Heart left ventricle (tissue), 16 donors: Measurements from ENCODE around the gene TMC2. TPM values are rescaled to one million over a fixed set of nuclear protein-coding genes. Genes with fewer than 3 reads are reported as not detected.

Experiments
- ATAC-seq, 4 donors: fragments of 200-7000 bp; cut with Tn5 transposase; one replicate each; pipeline ENCODE4 v1.9.1; 2020 to 2022; ENCODE audit warnings: moderate library complexity in 4 of 4, mild to moderate bottlenecking in 3 of 4, moderate number of reproducible peaks in 1 of 4
- DNase-seq, 5 donors: peaks; one replicate each; pipeline ENCODE4 v3.0.0-alpha.2; 2020
- H3K27ac ChIP-seq, 12 donors: fragments of 200-600 bp; sonication (generic) in 4 of 12; one replicate each; pipeline versions ENCODE4 v1.5.0 to v1.8.0; 2016 to 2022; ENCODE audit warnings: mild to moderate bottlenecking in 2 of 12
- H3K27me3 ChIP-seq, 9 donors: fragments of 200-600 bp; sonication (generic) in 2 of 9; one replicate each; pipeline versions ENCODE4 v1.5.1 to v1.8.0; 2016 to 2022; ENCODE audit warnings: mild to moderate bottlenecking in 3 of 9
- H3K36me3 ChIP-seq, 9 donors: fragments of 200-600 bp; sonication (generic) in 2 of 9; one replicate each; pipeline versions ENCODE4 v1.5.0 to v1.8.0; 2018 to 2022; ENCODE audit warnings: mild to moderate bottlenecking in 2 of 9
- H3K4me1 ChIP-seq, 12 donors: fragments of 200-600 bp; sonication (generic) in 4 of 12; one replicate each; pipeline versions ENCODE4 v1.5.0 to v1.8.0; 2016 to 2022; ENCODE audit warnings: mild to moderate bottlenecking in 3 of 12
- H3K4me3 ChIP-seq, 12 donors: fragments of 200-600 bp; sonication (generic) in 4 of 12; one replicate each; pipeline versions ENCODE4 v1.5.0 to v1.8.0; 2017 to 2022; ENCODE audit warnings: mild to moderate bottlenecking in 9 of 12, moderate library complexity in 4 of 12
- H3K9me3 ChIP-seq, 12 donors: fragments of 200-600 bp; sonication (generic) in 4 of 12; one replicate each; pipeline versions ENCODE4 v1.5.0 to v1.8.0; 2016 to 2022; ENCODE audit warnings: mild to moderate bottlenecking in 1 of 12
- POLR2A ChIP-seq, 2 donors: fragments of 450-650 bp; IDR thresholded peaks; one replicate each; pipeline ENCODE4 v1.6.1; 2017; ENCODE audit warnings: antibody characterized with exemption in 2 of 2, mild to moderate bottlenecking in 2 of 2, moderate library complexity in 2 of 2
- WGBS, 4 donors: extraction: QIAGEN DNeasy Blood & Tissue Kit in 2 of 4; methylation state at CpG; one replicate each; pipeline versions ENCODE4 v1.1.5 to v1.1.7; 2013 to 2018; 5-methylcytosine and 5-hydroxymethylcytosine counted together
- intact Hi-C, 10 donors: fragments of 100-400 bp; cut with DNase I; formaldehyde crosslinking; loops; one replicate each; pipeline versions ENCODE4 v1.11.1 to v1.14.2; 2022
- polyA plus RNA-seq, 2 donors: library from polyadenylated mRNA; stranded (reverse); fragments of 200-250 nt; gene quantifications; one replicate each; pipeline ENCODE4 v1.2.3, GENCODE V29; 2013
- total RNA-seq, 9 donors: library from RNA; depleted of rRNA in 2 of 9; stranded (reverse); fragments of >200 nt in 2 of 9; fragmentation: NEBNext Ultra II Directional in 3 of 9; extraction: Animal tissue kit (Norgen Biotek cat#: 25700) in 3 of 9; gene quantifications; one replicate each; pipeline versions ENCODE4 v1.1.0 to v1.2.4, GENCODE V29; 2016 to 2023
- TF ChIP-seq, protein P1 (sequence below), 12 donors: fragments of 200-600 bp; sonication (generic) in 4 of 12; IDR thresholded peaks; one replicate each; pipeline versions ENCODE4 v1.5.0 to v1.8.0; 2018 to 2022; ENCODE audit warnings: antibody characterized with exemption in 12 of 12, mild to moderate bottlenecking in 5 of 12
- donor health status: ischemic (EF 13 %, LVEDD 7.1; RV severe dilation, severe dysfunction).
- donor health status: healthy with polysubstance abuse.
- donor health status: DM: no; HTN: yes; CAD: no.
- donor health status: DM: no; HTN: no; CAD: no.
- donor health status: ischemic (EF 25% LVEDD 6.9; RV normal size, moderate dysfunction).
- donor health status: ischemic (EF 25% LVEDD 5.7; RV mildly dilated, moderate dysfunction).
- donor health status: healthy.
- donor health status: DM: yes; HTN: yes; CAD: no.
- donor health status: ischemic (EF 35%, LVEDD 5.7; RV mildly dilated, moderate dysfunction).
- donor health status: nonischemic (EF 11% LVEDD 7.7; RV severe dilation, severe dysfunction).
- donor health status: DM: yes; HTN: yes; CAD: no.
- donor health status: PGD.
- donor health status: ischemic (EF 29% LVEDD 5.4; RV normal size, mild dysfunction).
- donor health status: nonischemic (EF 23%, LVEDD 6.1; RV moderate dilation, normal function).

TMC2 gene
- total and polyA plus RNA-seq, 11 donors = not detected

DNA sequence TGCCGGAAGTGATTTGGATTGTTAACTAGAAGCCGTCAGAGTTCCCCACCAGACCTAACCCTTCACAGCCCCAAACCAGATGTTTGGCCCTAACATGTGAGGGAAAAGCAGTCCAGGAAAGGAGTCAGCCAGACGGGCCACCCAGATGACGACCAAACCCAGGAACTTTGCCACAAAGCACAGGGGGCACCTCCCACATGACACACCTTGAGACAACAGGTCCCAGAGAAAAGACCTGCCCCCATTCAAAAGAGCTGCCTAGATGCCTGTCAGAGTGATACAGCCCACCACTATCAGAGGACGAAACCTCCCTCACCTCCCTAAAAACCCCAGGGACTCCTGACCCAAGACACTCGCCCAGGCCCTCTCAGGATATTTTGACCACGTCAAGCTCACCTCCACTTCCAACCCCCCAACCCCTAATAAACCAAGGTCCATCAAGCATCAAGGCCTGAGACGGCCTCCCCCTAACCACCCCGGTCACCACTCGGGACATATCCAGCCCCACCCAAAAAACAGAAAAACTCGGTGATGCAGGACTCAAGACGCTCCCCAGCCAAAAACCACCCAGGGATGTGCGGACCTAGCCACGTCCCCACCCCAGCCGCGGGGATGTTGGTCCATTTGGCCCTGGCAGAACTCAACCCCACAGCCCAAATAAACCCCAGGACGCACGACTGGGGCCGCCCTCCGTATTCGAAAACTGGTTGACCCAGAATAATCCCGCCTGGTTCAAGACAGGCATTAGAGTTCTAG, 28.3 kb upstream of the TMC2 start:
- H3K27ac ChIP-seq = peak overlapping the region in 11 of 12 donors; percentile 85 to 95 (median 89)
- H3K4me3 ChIP-seq = peak overlapping the region; percentile 55 to 89 (median 76)
- H3K27me3 ChIP-seq = no peaks in the 10 kb centered on the region
- no peaks in the 10 kb centered on the region for H3K36me3 ChIP-seq
- peaks cover 0 to 18% (median 15%) of the 10 kb centered on the region in 12 donors for H3K4me1 ChIP-seq
- ATAC-seq (peak; percentile 16 to 46 (median 40)), DNase-seq (peak in 2 of 5 donors; percentile 30 to 46)
- no peak for TF ChIP-seq POLR2A (IDR thresholded peaks at IDR 0.05)
- TF ChIP-seq, protein P1, sequence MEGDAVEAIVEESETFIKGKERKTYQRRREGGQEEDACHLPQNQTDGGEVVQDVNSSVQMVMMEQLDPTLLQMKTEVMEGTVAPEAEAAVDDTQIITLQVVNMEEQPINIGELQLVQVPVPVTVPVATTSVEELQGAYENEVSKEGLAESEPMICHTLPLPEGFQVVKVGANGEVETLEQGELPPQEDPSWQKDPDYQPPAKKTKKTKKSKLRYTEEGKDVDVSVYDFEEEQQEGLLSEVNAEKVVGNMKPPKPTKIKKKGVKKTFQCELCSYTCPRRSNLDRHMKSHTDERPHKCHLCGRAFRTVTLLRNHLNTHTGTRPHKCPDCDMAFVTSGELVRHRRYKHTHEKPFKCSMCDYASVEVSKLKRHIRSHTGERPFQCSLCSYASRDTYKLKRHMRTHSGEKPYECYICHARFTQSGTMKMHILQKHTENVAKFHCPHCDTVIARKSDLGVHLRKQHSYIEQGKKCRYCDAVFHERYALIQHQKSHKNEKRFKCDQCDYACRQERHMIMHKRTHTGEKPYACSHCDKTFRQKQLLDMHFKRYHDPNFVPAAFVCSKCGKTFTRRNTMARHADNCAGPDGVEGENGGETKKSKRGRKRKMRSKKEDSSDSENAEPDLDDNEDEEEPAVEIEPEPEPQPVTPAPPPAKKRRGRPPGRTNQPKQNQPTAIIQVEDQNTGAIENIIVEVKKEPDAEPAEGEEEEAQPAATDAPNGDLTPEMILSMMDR (IDR thresholded peaks at IDR 0.05) = no peak
- WGBS, 4 donors = 7 to 21% (median 13%) methylated on average over 10 to 22 of the region's 22 CpGs
- intact Hi-C loops = loop anchor here in 4 of 10 donors (2.0 to 5.0 kb wide), 3 partner anchors 17 to 37 kb away; partner anchors contain the start of gene SNRPB (in 4 of the 4)
- H3K9me3 ChIP-seq = no peaks in the 10 kb centered on the region

DNA sequence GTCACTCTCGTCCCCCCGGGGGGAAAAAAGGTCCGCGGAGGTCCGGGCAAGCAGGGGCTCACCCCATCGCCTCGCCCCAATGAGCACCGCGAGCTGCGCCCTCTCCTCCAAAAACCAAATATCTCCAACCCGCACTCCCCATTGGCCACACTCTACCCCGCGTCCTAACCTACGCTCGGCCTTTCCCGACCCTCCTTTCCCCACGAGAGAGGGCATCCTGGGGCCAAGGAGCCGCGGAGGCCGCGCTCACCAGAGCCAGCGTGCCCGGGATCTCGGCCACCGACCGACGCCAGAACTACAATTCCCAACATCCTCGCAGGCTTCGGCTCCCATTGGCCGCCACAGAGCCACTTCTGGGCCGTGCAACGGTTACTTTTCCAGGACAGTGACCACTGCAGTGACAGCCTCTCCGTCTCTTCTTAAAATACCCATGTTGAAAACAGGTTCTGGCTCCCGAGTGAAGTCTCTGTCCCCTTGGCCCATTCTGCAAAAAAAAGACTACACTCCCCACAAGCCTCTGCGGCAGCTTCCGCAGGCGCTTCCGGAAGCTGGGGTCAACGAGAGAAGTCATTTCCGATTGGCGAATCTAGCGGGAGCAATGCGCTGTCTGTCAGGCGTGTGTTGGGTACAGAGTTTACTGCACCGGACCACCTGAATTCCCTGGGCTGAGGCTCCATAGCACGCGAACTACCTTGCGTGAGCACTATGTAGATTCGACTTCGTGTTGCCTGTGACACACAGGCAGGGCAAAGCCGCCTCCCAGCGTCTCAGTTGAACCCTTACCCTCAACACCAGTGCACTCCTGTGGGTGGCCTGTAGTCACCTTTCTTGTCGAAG, 27.5 kb upstream of the TMC2 start, which contains the start of gene ZNF343:
TSS of gene ZNF343 (minus strand) at position 285 of the 837 bp plus-strand sequence. CDS start 15,020 bp downstream, outside the sequence.
- TF ChIP-seq, protein P1 (IDR thresholded peaks at IDR 0.05) = no peak
- TF ChIP-seq POLR2A (IDR thresholded peaks at IDR 0.05) = peak in 1 of 2 donors; percentile 57
- peak within 1 kb of the TSS; percentile 55 to 89 (median 76) for H3K4me3 ChIP-seq
- peaks cover 0 to 18% (median 15%) of the 10 kb centered on the region in 12 donors for H3K4me1 ChIP-seq
- intact Hi-C loops = loop anchor here in 4 of 10 donors (2.0 to 5.0 kb wide), 3 partner anchors 16 to 38 kb away; partner anchors contain the start of gene SNRPB (in 4 of the 4)
- ATAC-seq (peak; percentile 94 to 98 (median 96)), DNase-seq (peak; percentile 83 to 85 (median 83))
- 0 to 1% (median 1%) methylated on average over 49 to 53 of the region's 53 CpGs for whole genome bisulfite sequencing, 4 donors
- no peaks in the 10 kb centered on the region for H3K27me3 ChIP-seq
- H3K27ac ChIP-seq = peak within 1 kb of the TSS; percentile 85 to 95 (median 89)
- no peaks in the 10 kb centered on the region for H3K9me3 ChIP-seq
- no peaks in the 10 kb centered on the region for H3K36me3 ChIP-seq

- DNase-seq = no peak
Observed at GRCh38 chr20:2509468-2509781, 26.9 kb upstream of the TMC2 start.

More at GRCh38 chr20:2509468-2509781, 26.9 kb upstream of the TMC2 start:
- peak overlapping the region; percentile 55 to 89 (median 76) for H3K4me3 ChIP-seq
- TF ChIP-seq POLR2A (IDR thresholded peaks at IDR 0.05) = no peak
- TF ChIP-seq, protein P1 (IDR thresholded peaks at IDR 0.05) = no peak
- peaks cover 0 to 21% (median 15%) of the 10 kb centered on the region in 12 donors for H3K4me1 ChIP-seq
- WGBS, 4 donors = 33 to 48% (median 46%) methylated on average over 9 of the region's 9 CpGs
- no peaks in the 10 kb centered on the region for H3K36me3 ChIP-seq
- intact Hi-C loops = loop anchor here in 4 of 10 donors (2.0 to 5.0 kb wide), 3 partner anchors 15 to 39 kb away; partner anchors contain the start of gene SNRPB (in 4 of the 4)
- H3K27ac ChIP-seq = peak overlapping the region; percentile 85 to 95 (median 89)
- H3K27me3 ChIP-seq = no peaks in the 10 kb centered on the region
- H3K9me3 ChIP-seq = no peaks in the 10 kb centered on the region
- ATAC-seq = no peak
